GM23248 (cell line): ENCODE results near the gene WEE2.

ENCODE experiments used
- EZH2 ChIP-seq: fragments of 200-600 bp; sonication (generic); IDR thresholded peaks from 2 replicates; pipeline ENCODE4 v1.6.1; 2018; ENCODE audit warnings: antibody characterized with exemption, mild to moderate bottlenecking; ENCODE audit not compliant: insufficient read depth, poor library complexity, severe bottlenecking
- EZH2phosphoT487 ChIP-seq: fragments of 200-600 bp; sonication (generic); IDR thresholded peaks from 2 replicates; pipeline ENCODE4 v1.6.1; 2018; ENCODE audit warnings: antibody characterized with exemption, moderate library complexity, mild to moderate bottlenecking, low read depth; ENCODE audit not compliant: insufficient read depth

DNA sequence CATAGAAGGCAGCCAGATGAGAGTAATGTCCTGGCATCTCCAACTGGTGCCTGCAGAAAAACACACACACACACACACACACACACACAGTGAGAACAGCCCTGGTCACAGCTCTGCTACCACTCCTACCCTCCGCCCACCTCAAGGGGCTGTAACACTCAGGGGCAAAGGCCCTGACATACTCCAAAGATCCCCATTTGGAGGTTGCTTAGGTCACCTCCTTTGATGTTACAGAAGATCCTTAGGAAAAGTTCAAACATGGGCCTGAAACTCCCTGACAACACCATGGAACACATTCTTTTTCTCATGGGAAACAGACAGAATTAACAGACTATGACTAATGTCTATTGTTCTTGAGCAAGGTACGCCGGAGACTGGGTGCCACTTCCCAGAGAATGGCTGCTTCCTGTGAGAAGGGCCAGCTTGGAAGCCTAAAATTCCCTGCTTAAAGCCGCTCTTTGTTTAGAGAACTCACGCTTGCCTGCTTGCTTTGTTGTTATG, 33.9 kb upstream of the WEE2 start:
- TF ChIP-seq EZH2 (no peak), EZH2phosphoT487 (no peak)
